Duodenal mucosa (tissue), 2 donors: Measurements from ENCODE around the gene ZNF441.

Experiments
- H3K27ac ChIP-seq: one replicate; pipeline ENCODE4 v1.7.0; 2013; ENCODE audit warnings: low read depth, low read length
- H3K27me3 ChIP-seq, 2 donors: one replicate each; pipeline ENCODE4 v1.7.0; 2013; ENCODE audit warnings: low read length in 2 of 2, control low read depth in 1 of 2; ENCODE audit not compliant: insufficient read depth in 2 of 2, control insufficient read depth in 1 of 2
- H3K36me3 ChIP-seq, 2 donors: one replicate each; pipeline ENCODE4 v1.7.0; 2013; ENCODE audit warnings: low read length in 2 of 2, control low read depth in 1 of 2; ENCODE audit not compliant: insufficient read depth in 2 of 2, control insufficient read depth in 1 of 2
- H3K4me1 ChIP-seq, 2 donors: one replicate each; pipeline ENCODE4 v1.7.0; 2013; ENCODE audit warnings: low read length in 2 of 2, control low read depth in 1 of 2; ENCODE audit not compliant: insufficient read depth in 2 of 2, control insufficient read depth in 1 of 2
- H3K4me3 ChIP-seq, 2 donors: one replicate each; pipeline ENCODE4 v1.7.0; 2013; ENCODE audit warnings: low read length in 2 of 2, low read depth in 1 of 2
- H3K9ac ChIP-seq, 2 donors: one replicate each; pipeline ENCODE4 v1.7.0; 2013; ENCODE audit warnings: low read length in 2 of 2, low read depth in 1 of 2
- H3K9me3 ChIP-seq, 2 donors: one replicate each; pipeline ENCODE4 v1.7.0; 2013; ENCODE audit warnings: low read length in 2 of 2, control low read depth in 1 of 2; ENCODE audit not compliant: control insufficient read depth in 1 of 2

The ZNF441 gene

GRCh38 chr19:11766597-11767591 lies at the start of gene ZNF441:
TSS of gene ZNF441 (plus strand) at chr19:11767000. CDS start at chr19:11767194, 194 bp downstream.
- H3K27ac ChIP-seq: peak within 1 kb of the TSS; percentile 80
- H3K9ac ChIP-seq: peak within 1 kb of the TSS; percentile 71 to 88
- H3K36me3 ChIP-seq: no peaks in the 10 kb centered on the region
- peaks cover 0 to 7% of the 10 kb centered on the region in 2 donors for H3K9me3 ChIP-seq
- no peaks in the 10 kb centered on the region for H3K27me3 ChIP-seq
- peaks cover 5 to 11% of the 10 kb centered on the region in 2 donors for H3K4me1 ChIP-seq
- H3K4me3 ChIP-seq: peak within 1 kb of the TSS; percentile 73 to 89

DNA sequence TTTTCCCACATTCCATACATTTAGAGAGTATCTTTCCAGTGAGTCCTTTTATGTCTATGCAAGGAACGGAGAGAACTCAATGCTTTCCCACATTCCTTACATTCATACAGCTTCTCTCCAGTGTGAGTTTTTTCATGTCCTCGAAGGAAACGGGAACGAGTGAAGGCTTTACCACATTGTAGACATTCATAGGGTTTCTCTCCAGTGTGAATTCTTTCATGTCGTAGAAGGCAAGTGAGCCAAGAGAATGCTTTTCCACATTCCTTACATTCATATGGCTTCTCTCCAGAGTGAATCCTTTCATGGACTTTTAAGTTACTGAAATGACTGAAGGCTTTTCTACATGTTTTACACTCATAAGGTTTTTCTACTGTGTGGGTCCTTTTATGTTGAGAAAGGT lies 45.1 kb upstream of the ZNF441 start:
- Histone ChIP-seq H3K9ac (no peak overlapping the region), H3K27me3 (no peaks in the 10 kb centered on the region), H3K9me3 (peaks cover 44 to 50% of the 10 kb centered on the region in 2 donors), H3K4me3 (no peak overlapping the region), H3K36me3 (peaks cover 39 to 53% of the 10 kb centered on the region in 2 donors), H3K4me1 (no peaks in the 10 kb centered on the region), H3K27ac (no peak overlapping the region)

GRCh38 chr19:11722414-11722813 lies 44.4 kb upstream of the ZNF441 start:
- Histone ChIP-seq H3K9me3 (peaks cover 44 to 50% of the 10 kb centered on the region in 2 donors), H3K36me3 (peaks cover 39 to 55% of the 10 kb centered on the region in 2 donors), H3K4me1 (no peaks in the 10 kb centered on the region), H3K27me3 (no peaks in the 10 kb centered on the region), H3K4me3 (peak overlapping the region in 1 of 2 donors; percentile 17), H3K9ac (no peak overlapping the region), H3K27ac (no peak overlapping the region)

DNA sequence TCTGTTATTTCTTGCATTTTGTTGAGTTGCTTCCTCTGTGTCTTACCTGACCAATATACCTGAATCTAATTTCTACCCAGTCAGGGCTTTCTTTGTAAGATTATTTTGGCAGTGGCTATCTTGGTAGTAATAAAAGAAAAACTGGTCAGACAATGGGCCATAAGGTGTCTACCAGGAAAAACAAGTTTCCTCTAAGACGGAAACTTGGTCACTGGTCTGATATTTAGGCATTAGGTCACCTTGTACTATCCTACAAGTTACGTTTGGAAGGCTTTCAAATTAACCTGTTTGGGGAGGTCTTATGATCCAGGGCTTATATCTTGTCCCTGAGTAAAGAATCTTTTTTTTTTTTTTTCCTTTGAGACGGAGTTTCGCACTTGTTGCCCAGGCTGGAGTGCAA lies 37.2 kb upstream of the ZNF441 start:
- Histone ChIP-seq H3K27me3 (no peaks in the 10 kb centered on the region), H3K27ac (no peak overlapping the region), H3K4me1 (no peaks in the 10 kb centered on the region), H3K4me3 (no peak overlapping the region), H3K36me3 (peaks cover 11 to 21% of the 10 kb centered on the region in 2 donors), H3K9ac (no peak overlapping the region), H3K9me3 (peaks cover 7 to 17% of the 10 kb centered on the region in 2 donors)

DNA sequence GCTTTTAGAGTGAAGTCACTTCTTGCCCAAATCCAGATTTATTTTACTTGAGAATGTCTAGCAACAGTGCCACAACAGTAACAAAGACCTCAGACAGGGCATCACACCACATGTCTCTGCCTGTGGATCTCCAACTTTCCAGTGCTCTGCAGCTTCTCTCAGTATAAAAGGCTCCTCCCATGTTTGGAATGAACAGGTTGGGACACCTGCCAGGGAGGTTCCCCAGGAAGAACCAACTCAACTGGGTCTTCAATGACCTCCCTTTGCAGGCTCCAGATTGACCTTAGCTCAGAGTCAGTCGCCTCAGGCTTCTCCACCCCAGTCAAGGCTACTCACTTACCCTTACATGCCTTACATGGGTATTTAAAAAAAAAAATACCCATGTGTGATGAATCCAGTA lies 31.4 kb upstream of the ZNF441 start:
- no peak overlapping the region for H3K4me3 ChIP-seq

DNA sequence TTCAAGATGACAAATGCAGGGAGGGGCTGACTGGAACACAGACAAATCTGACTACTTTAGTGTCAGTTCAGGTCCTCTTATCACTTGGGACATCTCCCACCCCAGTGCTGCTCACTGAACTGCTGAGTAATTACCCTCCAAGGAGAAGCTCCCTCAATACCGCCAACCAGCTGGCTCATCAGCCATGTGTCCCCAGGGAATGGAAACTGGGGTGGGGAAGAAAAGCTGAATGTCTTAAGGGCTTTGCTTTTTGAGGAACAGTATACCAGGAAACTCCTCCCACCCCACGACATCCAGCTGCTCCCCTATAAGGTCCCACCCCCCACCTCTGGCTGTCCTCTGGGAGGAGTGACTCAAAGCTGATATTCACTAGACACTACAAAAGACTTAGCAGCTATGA lies 30.1 kb upstream of the ZNF441 start:
- no peaks in the 10 kb centered on the region for H3K27me3 ChIP-seq
- H3K9me3 ChIP-seq: no peaks in the 10 kb centered on the region
- no peaks in the 10 kb centered on the region for H3K36me3 ChIP-seq
- no peak overlapping the region for H3K9ac ChIP-seq
- H3K27ac ChIP-seq: no peak overlapping the region
- peaks cover 14 to 16% of the 10 kb centered on the region in 2 donors for H3K4me1 ChIP-seq
- H3K4me3 ChIP-seq: no peak overlapping the region

More for the DNA sequence above, 31.4 kb upstream of the ZNF441 start:
- Histone ChIP-seq H3K4me1 (peaks cover 14 to 16% of the 10 kb centered on the region in 2 donors), H3K36me3 (peaks cover 0 to 3% of the 10 kb centered on the region in 2 donors), H3K9me3 (peaks cover 0 to under 1% of the 10 kb centered on the region in 2 donors), H3K27me3 (no peaks in the 10 kb centered on the region), H3K27ac (no peak overlapping the region), H3K9ac (no peak overlapping the region)

GRCh38 chr19:11737964-11738745 lies 28.6 kb upstream of the ZNF441 start:
- H3K9ac ChIP-seq: peak overlapping the region; percentile 91 to 92
- H3K9me3 ChIP-seq: no peaks in the 10 kb centered on the region
- no peaks in the 10 kb centered on the region for H3K27me3 ChIP-seq
- no peaks in the 10 kb centered on the region for H3K36me3 ChIP-seq
- peak overlapping the region; percentile 75 for H3K27ac ChIP-seq
- H3K4me3 ChIP-seq: peak overlapping the region; percentile 79 to 88
- peaks cover 14 to 16% of the 10 kb centered on the region in 2 donors for H3K4me1 ChIP-seq

DNA sequence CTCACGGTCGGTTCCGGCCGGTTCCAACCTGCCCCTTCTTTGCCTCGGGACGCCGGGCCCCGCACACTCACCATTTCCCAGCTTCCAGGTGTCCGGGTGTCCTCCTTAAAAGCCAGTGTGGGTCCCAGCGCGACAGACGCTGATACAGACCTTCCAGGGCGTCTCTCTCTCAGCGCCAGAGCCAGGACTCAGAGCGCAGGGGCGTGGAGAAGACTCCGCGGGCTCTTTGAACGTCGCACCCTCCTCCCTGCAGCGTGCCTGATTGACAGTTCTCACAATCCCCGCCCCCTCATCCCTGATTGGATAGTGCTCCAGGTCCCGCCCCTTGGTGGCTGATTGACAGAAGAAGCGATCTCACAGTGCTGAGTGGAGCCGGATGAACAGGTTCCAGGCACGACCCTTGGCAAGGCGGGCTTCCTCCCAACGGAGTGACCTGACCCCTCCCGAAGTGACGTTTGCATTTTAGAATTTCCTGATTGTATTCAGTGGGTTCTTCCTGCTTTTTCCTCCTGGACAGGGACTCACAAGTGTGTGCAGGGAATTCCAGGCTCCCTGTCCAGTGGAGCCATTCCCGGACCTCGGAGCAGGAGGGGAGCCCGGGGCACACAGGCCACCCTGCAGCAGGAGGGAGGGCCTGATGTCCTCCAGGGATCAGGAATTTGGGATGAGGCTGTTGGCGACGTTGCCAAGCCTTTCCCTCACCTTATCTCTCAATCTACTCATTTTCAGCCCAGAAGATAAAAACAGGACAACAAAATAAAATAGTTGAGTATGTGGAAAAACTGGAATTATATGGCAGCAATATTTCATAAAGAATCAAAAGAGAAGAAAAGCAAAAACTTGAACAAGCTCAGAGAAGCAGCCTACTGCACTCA lies 27.8 kb upstream of the ZNF441 start, which contains the start of gene ZNF823:
Gene ZNF823 (minus strand): TSS at position 201 of the 875 bp plus-strand sequence. CDS start 127 bp downstream, at position 74.
- peak within 1 kb of the TSS; percentile 75 for H3K27ac ChIP-seq
- no peaks in the 10 kb centered on the region for H3K36me3 ChIP-seq
- peaks cover 14 to 16% of the 10 kb centered on the region in 2 donors for H3K4me1 ChIP-seq
- H3K27me3 ChIP-seq: no peaks in the 10 kb centered on the region
- peak within 1 kb of the TSS; percentile 92 to 95 for H3K9ac ChIP-seq
- no peaks in the 10 kb centered on the region for H3K9me3 ChIP-seq
- peak within 1 kb of the TSS; percentile 79 to 88 for H3K4me3 ChIP-seq

DNA sequence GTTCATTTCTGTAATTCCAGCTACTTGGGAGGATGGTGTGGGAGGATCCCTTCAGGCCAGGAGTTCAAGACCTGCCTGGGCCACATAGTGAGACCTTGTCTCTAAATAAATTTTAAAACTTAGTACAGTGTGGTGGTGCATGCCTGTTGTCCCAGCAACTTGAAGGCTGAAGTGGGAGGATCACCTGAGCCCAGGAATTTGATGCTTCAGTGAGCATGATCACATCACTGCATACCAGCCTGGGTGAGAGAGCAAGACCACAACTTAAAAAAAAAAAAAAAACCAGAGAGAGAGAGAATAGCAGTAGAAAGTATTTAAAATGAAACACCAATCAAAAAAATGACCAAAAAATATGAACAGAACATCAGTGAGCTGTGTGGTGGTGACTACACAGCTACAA lies 20.9 kb upstream of the ZNF441 start:
- Histone ChIP-seq H3K4me3 (no peak overlapping the region), H3K27me3 (no peaks in the 10 kb centered on the region), H3K9ac (no peak overlapping the region), H3K4me1 (no peaks in the 10 kb centered on the region), H3K27ac (no peak overlapping the region), H3K9me3 (peaks cover 0 to 12% of the 10 kb centered on the region in 2 donors), H3K36me3 (no peaks in the 10 kb centered on the region)
